Hematopoietic multipotent progenitor cell treated with erythropoietin and hydrocortisone succinate and interleukin-3 and kit ligand, for 4 days (in vitro differentiated cells): ENCODE results near the gene BZW2.

Experiments
- DNase-seq: peaks from one replicate; pipeline ENCODE4 v3.0.0-alpha.2; 2015

The BZW2 gene

DNA sequence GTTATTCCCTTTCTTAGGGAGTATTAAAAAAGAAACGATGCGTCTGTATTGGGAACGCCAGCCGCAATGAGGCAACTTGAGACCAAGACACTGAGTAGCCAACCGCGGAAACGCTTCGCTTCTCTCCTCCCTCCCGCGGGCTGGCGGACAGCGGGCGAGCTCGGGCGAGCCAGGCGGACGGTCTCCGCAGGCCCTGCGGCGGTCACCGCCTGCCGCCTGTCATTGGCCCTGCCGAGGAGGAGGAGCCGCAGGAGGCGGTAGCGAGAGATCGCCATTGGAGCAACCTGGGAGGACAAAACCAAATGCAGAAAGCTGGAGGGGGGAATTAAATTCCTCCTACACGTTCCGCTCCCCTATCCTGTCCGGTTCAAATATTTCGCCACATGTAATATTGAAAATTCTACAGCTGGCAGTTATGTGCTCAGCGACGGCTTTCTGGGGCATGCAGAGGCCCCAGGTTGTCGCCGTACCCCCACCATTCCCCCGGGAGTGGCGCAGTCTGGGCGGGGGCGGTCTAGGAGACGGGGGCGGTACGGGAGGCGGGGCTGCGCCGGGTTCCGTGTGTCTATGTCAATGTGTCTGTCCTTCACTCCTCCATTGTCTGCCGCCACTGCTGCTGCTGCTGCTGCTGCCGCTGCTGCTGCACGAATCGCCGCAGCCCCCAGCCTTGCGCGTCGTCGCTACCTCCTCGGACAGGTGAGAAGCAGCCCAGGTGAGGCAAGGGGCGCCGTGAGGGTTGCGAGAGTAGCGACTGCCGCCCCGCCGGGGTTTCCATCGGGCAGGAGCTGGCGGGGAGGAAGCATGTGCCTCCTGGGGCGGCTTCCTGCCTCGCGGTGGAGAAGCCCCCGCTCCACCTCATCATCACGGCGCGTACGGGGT lies at the start of gene BZW2, which contains the start of gene ANKMY2:
BZW2 (plus strand) TSS at position 589 of the 879 bp plus-strand sequence. CDS start 19,263 bp downstream, outside the sequence.
ANKMY2 (minus strand) TSS at position 162 of the 879 bp plus-strand sequence. CDS start 181 bp downstream, outside the sequence.
- peak; percentile 98 for DNase-seq

DNA sequence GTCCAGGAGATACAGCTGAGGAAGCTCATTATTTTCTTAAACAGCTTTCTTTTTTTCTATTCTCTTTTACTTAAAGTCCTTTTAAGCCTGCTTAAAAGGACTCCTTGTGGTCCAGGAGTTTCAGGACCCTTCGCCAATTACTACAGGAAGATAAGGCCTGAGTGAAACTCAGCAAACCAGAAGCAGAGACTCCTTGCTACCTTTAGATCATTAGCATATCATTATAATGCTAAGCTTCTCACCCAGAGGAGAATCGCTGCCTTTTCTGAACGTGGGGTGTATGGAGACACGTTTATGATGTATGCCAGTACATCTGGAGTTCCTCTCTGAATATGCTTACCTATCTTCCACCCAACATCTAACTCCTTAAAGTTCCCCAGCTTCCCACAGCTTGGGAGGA lies 48.0 kb upstream of the BZW2 start:
- DNase-seq, result no peak

DNA sequence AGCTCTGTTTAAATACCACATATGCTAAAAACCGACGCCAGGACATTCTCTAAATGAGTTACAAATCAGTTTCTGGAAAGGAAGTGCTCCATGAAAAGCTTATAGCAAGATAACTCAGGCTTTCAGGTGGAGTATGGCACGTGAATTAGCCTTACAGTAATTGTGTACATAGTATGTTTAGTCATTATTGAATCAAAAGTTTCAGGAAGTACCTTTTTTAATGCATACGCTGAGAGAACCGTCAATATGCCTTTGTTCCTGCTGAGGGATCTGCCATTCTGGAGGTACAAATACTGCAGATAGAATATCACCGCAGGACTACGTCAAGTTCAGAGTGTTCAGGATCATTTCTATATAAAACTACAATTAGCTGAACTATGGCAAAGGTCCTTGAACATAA lies 46.1 kb upstream of the BZW2 start:
- DNase-seq, result no peak

DNA sequence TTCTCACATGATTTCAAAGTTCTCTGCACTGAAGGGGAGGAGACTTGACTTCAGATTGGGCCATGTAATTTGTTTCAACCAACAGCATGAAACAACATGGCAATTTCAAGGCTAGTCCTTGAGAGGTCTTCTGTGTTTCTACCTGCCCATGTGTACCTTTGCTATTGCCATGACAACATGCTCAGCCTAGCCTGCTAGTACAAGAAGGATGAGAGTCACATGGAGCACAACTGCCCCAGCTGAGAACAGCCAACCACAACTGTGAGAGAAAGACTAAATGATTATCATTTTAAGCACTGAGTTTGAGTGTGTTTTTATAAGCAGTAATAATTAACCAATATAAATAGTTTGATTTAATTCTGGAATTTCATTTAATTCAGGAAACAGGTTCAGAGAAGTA lies 42.3 kb upstream of the BZW2 start:
- no peak for DNase-seq

DNA sequence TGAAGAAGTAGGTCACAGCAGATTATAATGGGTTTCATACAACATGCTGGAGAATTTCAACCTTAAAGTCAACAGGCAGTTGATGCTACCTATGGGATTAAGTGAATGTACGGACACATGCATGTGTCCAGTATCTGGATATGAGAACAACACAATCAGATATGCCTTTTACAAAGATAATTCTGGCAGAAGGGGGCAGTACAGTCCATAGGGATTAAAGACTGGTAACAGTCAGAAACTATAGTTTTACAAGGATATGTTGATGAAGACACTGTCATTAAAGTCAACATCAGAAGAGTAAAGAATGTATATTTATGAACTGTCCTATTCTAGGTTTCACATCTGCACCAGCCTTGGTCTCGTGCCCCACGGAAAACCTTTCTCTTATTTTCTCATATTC lies 41.9 kb upstream of the BZW2 start:
- DNase-seq, result peak; percentile 20

DNA sequence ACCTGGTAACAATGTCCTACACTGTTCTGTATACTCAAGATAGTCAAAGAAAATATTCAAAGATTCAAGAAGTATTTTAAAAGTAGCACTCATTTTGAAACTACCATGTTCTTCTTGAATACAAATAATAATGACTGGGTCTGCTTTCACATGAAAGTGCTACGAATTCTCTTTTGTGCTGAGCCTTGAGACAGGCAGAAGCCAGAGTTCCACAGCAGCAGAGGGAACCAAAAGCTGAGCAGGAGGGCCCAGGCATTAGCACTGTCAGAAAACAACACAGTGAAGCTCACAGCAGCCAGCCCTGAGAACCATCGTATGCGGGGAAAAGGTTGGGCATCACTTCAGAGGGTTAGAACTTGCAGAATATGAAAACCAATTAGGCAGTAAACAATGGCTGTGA lies 39.3 kb upstream of the BZW2 start:
- no peak for DNase-seq

DNA sequence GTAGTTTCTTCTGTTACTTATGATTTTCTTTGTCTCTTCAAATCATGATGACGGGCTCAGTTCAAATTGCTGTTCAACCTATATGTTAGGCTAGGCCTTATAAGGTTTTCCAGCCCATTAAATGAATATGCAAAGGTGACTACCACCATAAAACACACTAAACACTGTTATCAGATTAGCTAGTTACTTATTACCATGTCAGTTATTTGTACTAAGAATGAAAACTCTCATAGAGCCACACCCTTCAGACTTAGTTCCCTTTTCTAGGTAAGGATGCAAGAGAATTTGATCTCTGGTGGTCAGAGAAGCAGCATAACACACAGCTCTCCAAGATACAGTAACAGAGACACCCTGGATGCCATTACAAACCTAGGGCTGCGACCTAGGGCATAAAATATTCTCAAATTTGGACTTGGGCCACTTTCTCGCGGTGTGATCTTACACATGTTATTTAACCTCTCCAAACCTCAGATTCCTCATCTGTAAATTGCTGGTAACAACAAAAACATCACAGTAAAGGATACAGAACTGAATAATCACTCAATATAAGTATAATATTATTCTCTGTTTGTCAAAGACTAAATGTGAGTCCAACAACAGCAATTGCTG lies 36.0 kb upstream of the BZW2 start:
- DNase-seq, result peak; percentile 74

DNA sequence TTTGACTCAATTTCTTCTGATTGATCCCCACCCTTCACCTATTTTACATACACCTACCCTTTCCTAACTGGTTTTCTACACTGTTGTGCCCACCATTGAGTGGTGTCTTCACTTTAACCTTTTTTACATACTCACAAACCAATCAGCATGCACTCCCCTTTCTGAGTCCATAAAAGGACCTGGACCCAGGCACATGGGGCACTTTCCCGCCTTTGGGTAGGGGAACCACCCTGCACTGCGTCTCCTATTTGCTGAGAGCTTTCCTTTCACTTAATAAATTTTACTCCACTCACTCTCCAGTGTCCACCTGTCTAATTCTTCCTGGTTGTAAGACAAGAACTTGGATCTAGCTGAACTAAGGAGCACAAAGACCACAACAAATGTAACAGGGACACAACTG lies 34.3 kb upstream of the BZW2 start:
- DNase-seq, result no peak

DNA sequence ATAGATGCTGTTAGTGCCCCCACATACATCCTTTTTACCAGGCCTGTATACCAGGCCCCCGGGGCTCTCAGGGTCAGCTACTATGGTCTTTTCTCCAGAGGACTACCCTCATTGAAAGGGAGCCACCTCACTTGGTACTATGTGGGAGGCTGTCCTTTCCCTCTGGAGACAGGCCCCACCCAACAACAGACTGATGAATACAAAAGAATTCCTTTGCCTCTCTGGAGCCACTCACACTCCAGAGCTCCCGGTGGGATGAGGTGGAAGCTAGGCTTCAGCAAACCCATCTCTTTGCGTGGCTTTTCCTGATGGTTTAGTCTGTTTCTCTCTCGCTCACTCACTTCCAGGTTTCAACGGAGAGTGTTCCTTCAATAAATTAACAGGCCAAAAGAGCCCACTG lies 30.8 kb upstream of the BZW2 start:
- DNase-seq, result no peak

DNA sequence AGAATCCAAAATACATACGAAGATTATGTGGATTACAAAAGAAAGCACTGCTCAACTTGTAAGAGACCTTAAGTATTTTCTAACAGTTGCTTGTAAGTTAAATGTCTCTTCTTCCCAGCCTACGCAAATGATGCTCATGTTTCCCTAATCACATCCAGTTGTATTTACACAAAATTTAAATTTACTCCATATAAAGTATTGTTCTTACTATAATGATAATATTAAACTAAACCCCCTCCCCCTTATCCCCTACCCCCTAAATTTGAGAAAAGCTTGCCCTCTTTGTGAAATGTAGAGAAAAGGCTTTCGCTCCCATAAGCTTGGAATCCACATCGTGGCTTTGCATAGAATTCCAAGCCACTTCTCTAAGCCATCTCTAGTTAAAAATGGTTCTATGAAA lies 29.9 kb upstream of the BZW2 start:
- DNase-seq, result no peak

DNA sequence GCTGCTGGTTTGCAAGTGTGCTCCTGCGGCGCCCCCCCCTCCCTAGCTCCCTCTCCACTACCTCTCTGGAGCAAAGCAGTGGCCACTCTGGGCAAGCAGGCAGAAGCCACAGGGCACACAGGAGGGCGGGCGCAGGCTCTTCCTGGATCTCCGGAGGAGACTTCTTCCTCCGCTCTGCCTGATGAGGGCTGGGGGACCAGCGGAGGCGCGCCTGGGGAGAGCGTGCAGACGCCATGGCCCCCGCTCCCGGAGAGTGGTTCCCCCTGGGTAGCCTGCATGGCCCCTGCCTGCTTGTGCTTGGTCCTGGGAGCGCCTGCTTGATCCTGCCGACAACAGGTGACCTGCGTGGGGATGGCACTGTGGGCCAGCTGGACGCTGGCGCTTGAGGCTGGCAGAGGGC lies 29.4 kb upstream of the BZW2 start:
- no peak for DNase-seq

DNA sequence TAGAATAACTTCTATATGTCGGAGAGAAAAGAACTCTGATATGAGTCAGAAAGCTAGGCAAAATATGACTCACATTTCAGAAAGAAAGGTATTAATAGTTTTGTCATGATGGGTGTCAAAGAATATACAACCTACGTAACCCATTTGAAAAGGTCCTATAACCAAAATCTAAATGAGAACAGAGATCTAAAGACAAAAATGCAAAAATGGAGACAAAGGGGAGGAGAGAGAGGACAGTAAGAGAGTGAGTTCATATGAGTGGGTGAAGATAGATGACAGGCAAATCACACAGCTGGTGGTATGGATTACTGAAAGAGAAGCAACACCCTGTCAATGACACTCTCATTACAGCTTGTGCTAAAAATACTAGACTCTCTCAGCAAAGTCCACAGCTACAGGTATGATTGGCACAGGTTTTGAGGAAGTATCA lies 26.0 kb upstream of the BZW2 start:
- no peak for DNase-seq

DNA sequence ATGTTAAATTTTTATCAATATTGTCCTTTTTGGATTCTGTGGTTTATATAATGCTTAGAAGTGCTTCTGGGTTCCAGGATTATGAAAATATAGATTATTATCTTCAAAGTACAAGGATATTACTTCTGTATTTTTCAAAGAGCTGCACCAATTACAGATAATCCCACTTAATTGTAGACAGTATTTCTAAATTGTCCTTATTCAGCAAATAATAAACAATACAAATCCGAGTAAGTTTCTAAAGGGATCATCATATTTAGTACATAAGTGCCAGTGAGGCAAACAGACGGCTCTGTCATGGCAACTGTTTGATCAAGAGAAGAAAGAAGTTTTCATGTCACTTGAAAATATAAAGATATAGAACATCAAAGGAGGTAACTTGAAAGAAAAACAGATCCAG lies 19.6 kb upstream of the BZW2 start:
- DNase-seq, result no peak

DNA sequence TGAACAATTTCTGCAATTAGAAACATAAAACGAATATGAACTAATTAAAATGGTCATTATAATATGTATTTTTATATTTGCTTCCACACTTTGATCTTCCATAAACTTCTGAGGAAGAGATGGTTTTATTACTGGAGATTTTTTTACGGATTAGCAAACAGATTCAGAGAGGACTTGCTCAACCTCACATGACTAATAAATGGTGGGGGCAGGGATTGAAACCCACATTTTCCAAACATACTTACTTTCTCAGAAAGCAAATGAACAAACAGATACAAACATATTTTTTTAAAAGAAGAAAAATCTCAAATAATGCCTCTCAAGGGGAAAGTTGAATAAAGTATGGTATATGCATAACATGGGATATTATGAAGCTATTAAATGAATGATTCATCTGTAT lies 18.7 kb upstream of the BZW2 start:
- DNase-seq, result no peak

DNA sequence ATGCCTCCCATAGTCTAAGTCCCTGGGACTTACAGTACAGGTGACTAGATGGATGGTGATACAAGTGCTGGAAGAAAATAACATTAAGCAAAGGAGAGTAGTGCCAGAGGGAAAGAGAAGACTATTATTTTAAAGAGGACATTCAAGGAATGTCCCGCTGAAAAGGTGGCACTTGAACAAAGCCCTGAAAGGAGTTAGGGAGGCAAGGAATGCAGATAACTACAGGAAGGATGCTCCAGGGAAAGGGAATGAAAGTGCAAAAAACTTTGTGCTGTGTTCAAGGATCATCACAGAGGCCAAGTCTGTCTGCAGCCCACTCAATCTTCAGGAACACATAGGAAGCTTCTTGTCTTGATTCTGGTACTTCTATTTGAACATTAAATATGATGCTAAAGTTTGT lies 15.3 kb upstream of the BZW2 start:
- no peak for DNase-seq

DNA sequence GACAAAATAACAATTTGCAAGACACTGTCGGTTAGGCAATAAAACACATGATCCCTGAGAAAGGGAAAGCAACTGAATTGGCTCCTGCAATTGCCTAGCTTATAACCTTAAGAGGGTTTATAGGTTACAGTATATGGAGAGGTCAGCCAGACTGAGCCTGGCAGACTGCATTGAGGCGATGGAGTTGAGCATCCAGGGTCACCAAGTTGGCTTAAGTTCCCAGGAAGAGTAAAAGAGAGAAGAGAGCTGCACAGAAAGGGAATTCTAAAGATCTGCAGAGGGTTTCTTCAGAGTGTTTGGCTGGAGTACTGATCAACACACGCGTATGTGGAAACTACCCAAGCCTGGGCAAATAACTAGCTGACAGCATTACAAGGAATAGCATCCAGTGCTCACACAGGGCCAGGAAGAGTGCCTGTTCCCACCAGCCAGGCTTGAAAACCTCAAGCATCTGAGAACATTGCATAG lies 11.7 kb upstream of the BZW2 start:
- DNase-seq, result no peak

DNA sequence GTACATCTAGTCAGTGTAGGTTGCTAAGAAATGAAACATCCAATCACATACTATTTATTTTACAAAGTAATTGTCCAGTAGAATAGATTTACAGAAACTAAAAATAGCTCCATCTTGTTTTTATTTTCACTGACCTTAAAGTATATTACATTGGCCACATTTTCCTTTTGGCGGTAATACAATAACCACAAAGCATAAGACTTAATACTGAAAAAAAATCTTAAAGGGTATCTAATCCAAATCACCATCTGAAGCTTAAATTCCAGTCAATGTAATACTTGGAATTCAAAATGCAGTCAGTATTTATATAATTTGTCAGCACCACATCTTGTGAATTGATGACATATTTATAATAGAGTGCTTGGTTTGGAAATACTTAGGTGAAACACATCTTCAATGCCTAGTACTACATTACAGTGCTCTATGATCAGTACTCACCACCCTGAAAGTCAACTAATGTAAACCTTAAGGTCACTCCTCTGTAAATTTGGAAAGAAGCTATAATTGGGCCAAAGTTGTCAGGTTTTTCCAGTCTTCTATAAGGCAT lies 9.4 kb upstream of the BZW2 start:
- no peak for DNase-seq

DNA sequence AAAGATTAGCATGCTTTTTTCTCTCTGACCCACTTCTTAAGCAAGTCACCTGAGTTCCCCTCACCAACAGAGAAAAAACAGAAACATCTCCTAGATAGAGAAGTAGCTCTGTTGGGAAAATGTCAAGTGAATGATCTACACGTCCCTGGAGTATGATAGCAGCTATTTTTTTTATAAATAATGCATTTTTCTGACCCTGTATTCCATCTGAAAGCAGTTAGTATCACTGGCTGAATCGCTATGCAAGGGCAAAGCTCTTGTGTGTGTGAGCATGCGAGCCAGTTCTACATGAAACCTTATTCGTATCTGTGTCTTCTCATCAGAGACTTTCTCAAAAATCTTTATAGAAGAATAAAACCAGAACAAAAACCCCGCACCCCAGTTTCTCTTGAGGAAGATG lies 8.6 kb upstream of the BZW2 start:
- no peak for DNase-seq

DNA sequence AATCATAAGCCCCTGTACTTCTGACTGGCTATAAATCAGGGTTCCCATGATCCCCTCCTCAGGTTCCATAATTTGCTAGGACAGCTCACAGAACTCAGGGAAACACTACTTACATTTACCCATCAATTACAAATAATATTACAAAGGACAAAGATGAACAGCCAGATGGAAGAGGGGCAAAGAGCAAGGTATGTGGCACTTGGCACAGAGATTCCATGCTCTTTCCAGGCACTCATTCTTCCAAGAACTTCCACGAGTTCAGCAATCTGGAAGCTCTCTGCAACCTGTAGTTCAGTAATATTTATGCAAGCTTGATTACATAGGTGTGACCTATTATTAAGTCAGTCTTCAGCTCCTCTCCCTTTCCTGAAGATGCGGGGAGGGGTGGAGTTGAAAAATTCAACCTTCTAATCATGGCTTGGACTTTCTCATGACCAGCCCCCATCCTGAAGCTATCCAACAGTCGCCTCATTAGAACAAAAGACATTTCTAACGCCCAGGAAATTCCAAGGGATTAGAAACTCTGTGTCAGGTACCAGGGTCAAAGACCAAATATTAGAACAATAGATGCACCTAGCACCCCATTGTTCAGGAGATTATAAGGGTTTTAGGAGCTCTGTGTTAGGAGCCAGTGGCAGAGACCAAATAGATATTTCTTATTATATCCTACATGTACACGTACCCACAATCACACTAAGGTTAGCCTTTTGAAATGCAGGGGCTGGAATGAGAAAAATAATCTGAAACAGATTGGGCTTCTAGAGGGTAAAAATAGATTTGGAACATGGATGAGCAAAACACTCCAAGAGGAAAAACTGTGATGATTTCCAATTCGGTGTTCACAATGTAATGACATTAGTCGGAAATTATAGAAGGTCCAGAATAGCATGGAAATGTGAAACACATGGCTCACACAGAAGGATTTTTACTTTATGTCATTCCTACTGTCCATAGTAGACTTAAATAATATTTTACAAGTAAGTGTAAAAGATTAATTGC lies 7.4 kb upstream of the BZW2 start:
- no peak for DNase-seq

DNA sequence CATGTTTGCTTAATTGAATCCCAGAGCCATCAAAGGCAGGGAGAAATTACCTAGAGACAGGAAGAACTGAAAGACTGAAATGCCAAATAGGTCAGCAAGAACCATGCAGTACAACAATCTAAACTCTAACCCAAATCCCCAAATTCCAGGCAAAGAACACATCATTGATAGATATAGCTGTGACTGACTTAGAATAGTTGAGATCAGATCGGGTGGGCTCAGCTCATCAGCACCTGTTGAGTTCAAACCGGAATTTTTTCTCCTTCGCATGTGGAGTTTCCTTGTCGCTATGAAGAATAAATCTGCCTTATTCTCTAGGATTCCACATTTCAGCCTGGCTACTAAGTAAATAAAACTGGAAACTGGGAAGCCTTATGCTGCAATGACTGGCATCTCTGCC lies 1.8 kb upstream of the BZW2 start:
- DNase-seq, result no peak

DNA sequence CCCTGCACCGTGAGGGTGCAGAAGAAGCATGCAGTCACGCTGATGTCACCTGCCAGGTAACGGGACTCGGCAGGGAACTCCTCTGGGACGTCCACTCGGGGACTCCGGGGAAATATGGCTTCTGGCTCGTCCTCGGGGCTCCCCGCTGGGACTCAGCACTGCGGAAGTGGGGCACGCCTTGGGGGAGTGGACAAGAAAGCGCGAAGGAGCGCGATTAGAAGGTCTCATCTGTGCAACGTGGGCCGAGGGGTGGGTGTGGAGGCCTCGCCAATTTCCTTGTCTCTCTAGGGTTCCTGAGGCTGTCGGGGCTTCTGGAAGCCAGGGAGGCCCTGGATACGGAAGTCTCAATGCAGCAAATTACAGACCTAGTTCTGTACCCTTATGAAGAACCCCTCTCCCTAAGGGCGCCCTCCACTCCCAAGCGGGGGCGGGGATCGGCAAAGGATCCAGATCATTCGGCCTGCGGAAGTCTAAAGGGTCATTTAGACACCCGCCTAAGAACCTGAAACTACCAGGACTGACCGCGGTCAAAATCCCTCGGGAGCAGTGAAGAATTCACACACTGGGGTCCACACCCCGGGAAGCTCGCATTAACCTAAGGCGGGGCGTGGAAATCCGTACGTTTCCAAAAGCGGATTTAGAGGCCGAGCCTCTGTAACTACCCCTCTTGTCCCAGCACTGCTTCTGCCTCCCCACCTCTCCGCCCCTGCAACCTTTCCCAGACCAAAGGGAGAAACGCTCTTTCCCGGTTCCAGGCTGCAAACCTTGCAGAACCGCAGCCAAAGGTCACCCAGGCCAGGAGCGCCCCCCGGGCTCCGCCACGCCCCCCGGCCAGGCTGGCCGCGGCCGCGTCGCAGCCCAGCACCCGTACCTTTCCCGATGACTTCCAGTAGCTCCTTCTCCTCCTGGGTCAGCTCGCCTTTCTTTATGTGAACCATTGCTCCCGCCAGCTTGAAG lies 1.1 kb upstream of the BZW2 start:
- DNase-seq, result peak; percentile 95
